Stimulated activated CD4-positive, alpha-beta T cell treated with anti-CD3 and anti-CD28 coated beads, TNF-alpha, amount 100 ng/mL, for 24 hours (primary cell): ENCODE results near the gene COBLL1.

Experiments
- DNase-seq, 3 experiments: peaks; one replicate each; pipeline ENCODE4 v3.0.0-alpha.2; 2020; ENCODE audit warnings: low read depth in 3 of 3

COBLL1 gene

DNA sequence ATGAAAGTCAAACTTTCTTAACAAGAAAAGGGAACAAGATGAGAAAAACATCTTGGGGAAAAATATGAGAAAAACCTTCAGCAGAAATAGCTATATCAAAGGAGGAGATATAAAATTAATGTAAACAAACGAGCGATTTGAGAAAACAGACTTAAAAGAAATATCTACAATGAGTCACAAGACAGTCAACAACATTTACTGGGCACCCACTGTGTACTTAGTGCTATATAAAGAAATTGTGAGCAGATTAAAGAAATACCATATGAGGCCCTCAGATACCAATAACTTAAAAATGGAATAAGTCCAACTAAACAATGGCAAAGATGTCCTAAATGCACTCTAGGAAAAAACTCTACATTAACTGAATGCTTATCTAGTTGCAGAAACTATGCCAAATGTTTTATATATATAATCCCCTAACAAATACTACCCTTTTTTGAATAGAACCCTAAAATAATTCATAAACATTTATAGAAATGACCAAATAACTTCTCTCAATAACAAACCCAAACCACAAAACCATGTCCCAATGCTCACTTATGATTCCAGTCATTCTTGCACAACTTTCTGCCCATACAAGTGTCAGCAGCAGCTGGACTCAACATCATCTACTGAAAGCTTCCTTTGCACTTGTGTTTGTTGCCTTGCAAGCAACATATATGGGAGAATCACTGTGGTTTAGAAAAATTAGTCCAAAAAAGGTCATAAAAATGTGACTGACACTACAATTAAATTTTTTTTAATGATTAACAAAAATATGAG lies 83.5 kb downstream of the COBLL1 start:
- no peak for DNase-seq

- no peak for DNase-seq
Observed at GRCh38 chr2:164756773-164757172, 84.8 kb downstream of the COBLL1 start.

- DNase-seq, result no peak
Observed at GRCh38 chr2:164755952-164756351, 85.7 kb downstream of the COBLL1 start.

GRCh38 chr2:164754157-164755093 lies 87.2 kb downstream of the COBLL1 start:
- no peak for DNase-seq

GRCh38 chr2:164752956-164753355 lies 88.7 kb downstream of the COBLL1 start:
- DNase-seq, result no peak

GRCh38 chr2:164747783-164748433 lies 93.7 kb downstream of the COBLL1 start:
- DNase-seq, result no peak

DNA sequence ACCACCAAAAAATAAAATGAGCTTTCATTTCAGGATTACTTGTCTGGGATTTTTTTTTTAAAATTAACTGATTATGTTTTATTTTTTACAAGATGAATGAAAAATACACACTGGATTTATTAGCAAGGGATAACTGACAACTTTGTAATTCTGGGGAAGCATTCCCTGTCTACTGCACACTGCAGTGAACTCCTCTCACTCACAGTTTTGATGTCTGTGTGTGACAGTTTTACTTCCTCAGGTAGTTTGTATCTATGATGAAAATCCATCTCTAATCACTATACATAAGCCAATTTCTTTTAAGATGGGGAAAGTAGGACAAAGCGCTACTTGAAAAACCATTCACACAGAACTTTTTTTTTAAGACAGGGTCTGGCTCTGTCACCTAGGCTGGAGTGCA lies 94.5 kb downstream of the COBLL1 start:
- DNase-seq, result no peak

- DNase-seq, result no peak
Observed at GRCh38 chr2:164746713-164747112, 94.9 kb downstream of the COBLL1 start.

- no peak for DNase-seq
Observed at GRCh38 chr2:164745012-164745797, 96.4 kb downstream of the COBLL1 start.

- no peak for DNase-seq
Observed at GRCh38 chr2:164742738-164743317, 98.8 kb downstream of the COBLL1 start.

- no peak for DNase-seq
Observed at GRCh38 chr2:164739966-164740365, 101.7 kb downstream of the COBLL1 start.

DNA sequence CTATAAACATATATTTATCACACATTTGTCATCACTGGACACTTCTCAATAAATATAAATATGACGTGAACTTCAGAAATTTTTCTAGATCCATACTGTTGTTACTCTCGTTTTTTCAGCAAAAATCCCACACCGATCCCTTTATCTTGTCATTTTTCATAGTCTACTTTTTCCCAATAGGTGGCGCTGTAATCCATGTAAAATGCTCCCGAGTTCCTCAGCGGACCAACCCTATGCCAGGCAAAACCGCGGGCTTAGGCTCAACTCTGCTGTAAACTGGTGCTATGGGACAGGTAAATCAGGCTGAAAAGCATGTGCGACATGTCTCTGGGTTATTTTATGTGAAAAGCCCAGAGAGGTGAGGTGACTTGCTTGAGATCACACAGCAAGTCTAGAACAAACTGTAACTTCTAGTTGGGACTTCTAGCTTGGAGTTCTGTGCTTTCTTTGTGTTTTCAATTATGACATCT lies 104.0 kb downstream of the COBLL1 start:
- no peak for DNase-seq

DNA sequence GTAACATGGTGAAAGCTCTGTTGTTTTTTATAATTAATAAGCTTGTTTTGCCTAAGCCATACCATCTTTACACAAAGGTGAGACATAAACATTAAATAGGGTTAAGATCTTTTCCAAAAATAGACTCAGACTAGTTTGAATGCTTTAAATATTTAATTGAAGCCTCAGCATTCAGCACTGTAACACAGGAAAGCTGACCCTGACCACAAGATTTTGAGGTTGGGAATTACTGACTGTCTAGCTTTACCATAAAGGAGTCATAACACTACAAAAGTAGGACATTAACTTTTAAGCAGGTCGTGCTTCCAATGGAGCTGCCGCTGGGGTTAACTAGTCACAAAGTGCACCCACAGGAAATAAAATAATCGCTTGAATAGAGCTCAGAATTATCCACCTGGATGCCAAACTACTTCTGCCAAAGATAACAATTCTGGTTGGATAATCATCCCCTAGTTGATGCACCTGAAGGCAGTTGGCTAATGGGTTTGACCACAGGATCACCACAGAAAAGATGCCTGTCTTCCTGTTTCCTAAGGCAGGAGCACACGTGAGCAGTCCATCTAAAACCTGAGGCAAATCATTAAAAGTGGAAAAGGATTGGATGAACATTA lies 106.2 kb downstream of the COBLL1 start:
- DNase-seq, result no peak

DNA sequence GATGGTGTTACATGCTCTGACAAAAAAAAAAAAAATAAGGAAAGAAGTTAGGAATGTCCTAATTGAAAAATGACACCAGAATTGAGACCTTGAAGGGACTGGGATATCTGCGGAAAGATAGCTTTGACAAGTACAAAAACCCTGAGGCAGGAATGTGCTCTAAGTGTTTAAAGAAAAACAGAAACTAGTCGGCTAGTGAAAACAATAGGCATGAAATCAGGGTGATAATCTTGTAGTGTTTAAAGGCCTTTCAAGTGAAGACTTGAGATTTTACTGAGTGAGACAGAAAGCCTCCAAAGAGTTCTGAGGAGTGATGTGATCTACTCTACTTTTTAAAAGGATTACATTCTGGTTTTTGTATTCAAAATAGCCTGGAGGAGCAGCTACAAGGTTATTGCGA lies 107.4 kb downstream of the COBLL1 start:
- no peak for DNase-seq

- no peak for DNase-seq
Observed at GRCh38 chr2:164725542-164725941, 116.1 kb downstream of the COBLL1 start.

- DNase-seq, result no peak
Observed at GRCh38 chr2:164722616-164723338, 118.8 kb downstream of the COBLL1 start.

DNA sequence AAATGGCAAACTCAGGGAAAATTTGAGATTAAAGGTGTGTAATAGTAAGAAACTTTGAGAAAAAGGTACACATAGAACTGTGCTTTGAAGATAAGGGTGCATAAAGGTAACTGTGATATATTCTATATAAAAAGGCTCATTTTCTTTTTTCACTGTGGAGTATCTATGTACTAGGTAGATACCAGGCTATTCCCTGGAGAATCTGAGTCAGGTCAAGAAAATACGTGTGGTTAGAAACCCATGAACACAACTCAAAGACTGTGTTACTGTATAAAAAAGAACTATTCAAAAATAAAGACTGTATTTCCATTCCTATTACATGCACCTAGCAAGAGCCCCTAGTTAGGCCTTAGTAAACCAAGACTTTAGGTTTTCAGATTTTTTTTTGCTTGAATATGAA lies 120.2 kb downstream of the COBLL1 start:
- DNase-seq, result no peak

GRCh38 chr2:164719996-164720941 lies 121.4 kb downstream of the COBLL1 start:
- DNase-seq, result no peak
